Measurements from ENCODE around the gene NIF3L1.
A peak's percentile ranks its signal among the peaks of the same experiment; 100 is the strongest.

Gene NIF3L1

DNA sequence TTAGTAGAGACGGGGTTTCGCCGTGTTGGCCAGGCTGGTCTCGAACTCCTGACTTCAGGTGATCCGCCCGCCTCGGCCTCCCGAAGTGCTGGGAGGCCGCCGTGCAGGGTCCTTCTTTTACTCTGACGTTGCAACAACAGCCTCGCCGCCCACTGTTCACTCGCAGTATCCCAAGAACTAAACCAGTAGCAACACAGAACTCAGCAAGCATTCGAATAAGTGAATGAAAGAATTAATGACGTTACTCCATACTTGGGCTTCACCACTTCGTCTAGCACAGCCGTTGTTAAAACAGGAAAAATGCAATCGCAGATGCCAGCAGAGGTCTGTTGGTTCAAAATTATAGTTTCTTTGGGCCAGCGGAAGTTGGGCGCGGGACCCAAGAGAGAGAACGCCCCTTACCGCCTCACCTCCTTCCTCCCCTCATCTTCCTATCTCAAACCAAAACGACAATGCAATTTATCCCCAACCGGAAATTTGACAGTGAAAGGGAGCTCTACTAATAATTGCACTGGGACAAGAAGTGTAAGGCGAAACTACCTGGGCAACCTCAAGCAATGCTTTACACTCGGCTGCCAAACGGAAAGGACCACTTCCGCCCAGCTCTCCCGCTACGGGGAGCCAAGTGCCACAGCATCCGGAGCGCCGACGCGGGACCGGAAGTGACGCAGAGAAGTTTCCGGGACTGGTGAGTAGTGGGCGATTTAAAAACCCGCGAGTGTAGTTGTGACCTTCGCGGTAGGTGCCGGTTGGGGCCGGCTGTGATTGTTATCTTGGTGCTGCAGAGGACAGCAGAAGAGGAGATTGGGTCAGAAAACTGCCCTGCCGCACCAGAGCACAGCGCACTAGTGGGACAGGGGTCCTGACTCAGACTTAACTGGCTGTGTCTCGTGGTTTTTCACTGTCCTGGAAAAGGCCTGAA is at the start of gene NIF3L1, which contains the start of gene PPIL3:
Gene NIF3L1 (plus strand): TSS at position 668 of the 922 bp plus-strand sequence. CDS start 2,573 bp downstream, outside the sequence.
Gene PPIL3 (minus strand): TSS at position 374 of the 922 bp plus-strand sequence. CDS start 1,462 bp downstream, outside the sequence.
- TF ChIP-seq, protein P1, sequence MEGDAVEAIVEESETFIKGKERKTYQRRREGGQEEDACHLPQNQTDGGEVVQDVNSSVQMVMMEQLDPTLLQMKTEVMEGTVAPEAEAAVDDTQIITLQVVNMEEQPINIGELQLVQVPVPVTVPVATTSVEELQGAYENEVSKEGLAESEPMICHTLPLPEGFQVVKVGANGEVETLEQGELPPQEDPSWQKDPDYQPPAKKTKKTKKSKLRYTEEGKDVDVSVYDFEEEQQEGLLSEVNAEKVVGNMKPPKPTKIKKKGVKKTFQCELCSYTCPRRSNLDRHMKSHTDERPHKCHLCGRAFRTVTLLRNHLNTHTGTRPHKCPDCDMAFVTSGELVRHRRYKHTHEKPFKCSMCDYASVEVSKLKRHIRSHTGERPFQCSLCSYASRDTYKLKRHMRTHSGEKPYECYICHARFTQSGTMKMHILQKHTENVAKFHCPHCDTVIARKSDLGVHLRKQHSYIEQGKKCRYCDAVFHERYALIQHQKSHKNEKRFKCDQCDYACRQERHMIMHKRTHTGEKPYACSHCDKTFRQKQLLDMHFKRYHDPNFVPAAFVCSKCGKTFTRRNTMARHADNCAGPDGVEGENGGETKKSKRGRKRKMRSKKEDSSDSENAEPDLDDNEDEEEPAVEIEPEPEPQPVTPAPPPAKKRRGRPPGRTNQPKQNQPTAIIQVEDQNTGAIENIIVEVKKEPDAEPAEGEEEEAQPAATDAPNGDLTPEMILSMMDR (IDR thresholded peaks at IDR 0.05; ENCODE audit: low read length, missing control alignments), result no peak
- peak; percentile 99 for DNase-seq (ENCODE audit: low read depth)
- H3K4me3 ChIP-seq (replicated peaks; ENCODE audit: low read depth, low read length), result peak within 1 kb of the TSS; percentile 99

DNA sequence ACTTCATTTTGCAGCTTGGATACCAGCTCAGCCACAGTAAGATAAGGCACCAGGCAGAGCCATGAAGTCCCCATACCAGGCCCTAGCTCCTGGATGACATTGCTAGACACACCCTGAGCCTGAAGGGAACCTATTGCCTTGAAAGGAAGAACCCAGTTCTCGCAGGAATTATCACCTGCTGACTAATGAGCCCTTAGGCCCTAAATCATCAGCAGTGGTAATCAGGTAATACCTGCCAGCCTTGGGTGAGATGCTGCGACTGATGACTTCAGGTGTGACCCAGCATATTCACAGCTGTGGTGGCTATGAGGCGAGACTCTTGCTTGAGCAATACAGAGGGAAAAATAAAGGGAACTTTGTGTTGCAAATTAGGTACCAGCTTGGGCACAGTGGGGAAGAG is 49.7 kb upstream of the NIF3L1 start:
- DNase-seq (ENCODE audit: low read depth), result no peak
- no peak overlapping the region for H3K4me3 ChIP-seq (replicated peaks; ENCODE audit: low read depth, low read length)
- TF ChIP-seq, protein P1 (IDR thresholded peaks at IDR 0.05; ENCODE audit: low read length, missing control alignments), result no peak

DNA sequence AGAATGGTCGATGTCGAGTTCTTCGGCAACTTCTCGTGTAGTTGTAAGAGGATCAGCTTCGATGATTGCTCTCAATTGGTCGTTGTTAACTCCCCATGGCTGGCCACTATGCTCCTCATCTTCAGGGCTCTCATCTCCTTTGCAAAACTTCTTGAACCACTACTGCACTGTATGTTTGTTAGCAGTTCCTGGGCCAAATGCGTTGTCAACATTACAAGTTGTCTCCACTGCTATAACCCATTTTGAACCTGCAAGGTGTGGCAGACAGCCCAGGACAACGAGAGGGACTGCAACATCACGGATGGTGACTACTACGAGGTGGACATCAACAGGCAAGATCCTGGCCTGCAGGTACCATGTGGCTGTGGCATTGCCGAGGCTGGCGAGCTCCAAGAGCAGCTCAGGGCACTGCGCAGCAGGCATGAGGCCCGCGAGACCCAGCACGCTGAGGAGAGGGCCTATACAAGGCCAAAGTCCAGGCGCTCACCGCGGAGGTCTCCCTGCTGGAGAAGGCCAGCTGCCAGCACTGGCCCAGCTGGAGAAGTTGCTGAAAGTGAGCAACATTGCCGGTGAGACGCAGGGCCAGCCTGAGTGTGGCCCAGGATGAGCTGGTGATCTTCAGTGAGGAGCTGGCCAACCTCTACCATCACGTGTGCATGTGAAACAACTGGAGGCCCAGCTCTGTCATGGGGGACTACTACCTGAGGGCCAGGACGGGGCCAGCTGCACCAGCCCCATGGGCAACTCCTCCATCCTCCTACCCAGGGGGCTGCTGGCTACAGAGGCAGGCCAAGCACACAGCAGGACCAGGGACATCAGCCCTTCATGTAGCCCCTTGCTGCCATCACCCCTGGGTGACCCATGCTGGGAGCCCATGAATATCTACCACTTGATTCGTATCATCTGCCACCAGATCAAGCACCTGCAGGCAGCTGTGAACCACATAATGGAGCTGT is 44.9 kb upstream of the NIF3L1 start:
- TF ChIP-seq, protein P1 (IDR thresholded peaks at IDR 0.05; ENCODE audit: low read length, missing control alignments), result no peak
- H3K4me3 ChIP-seq (replicated peaks; ENCODE audit: low read depth, low read length), result no peak overlapping the region
- no peak for DNase-seq (ENCODE audit: low read depth)

GRCh38 chr2:200845194-200845593 is 44.0 kb upstream of the NIF3L1 start:
- no peak for DNase-seq (ENCODE audit: low read depth)
- TF ChIP-seq, protein P1 (IDR thresholded peaks at IDR 0.05; ENCODE audit: low read length, missing control alignments), result no peak
- no peak overlapping the region for H3K4me3 ChIP-seq (replicated peaks; ENCODE audit: low read depth, low read length)

GRCh38 chr2:200845669-200846325 is 43.4 kb upstream of the NIF3L1 start:
- H3K4me3 ChIP-seq (replicated peaks; ENCODE audit: low read depth, low read length), result no peak overlapping the region
- no peak for DNase-seq (ENCODE audit: low read depth)
- TF ChIP-seq, protein P1 (IDR thresholded peaks at IDR 0.05; ENCODE audit: low read length, missing control alignments), result no peak

DNA sequence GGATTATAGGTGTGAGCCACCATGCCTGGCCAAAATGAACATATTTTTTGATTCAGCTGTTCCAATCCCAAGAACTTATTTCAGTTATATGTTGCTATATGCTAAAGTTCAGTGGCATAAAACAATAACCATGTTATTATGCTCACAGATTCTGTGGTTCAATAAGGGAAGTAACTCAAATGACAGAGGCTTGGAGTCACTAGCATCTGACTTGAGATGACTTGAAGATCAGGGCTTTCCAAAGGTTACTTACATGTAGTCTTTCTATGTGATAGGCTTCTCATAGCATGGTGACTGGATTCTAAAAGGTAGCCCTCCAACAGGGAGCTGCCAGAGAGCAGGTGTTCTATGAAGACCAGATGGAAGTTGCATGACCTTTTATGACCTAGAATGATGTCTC is 41.9 kb upstream of the NIF3L1 start:
- no peak overlapping the region for H3K4me3 ChIP-seq (replicated peaks; ENCODE audit: low read depth, low read length)
- TF ChIP-seq, protein P1 (IDR thresholded peaks at IDR 0.05; ENCODE audit: low read length, missing control alignments), result no peak
- no peak for DNase-seq (ENCODE audit: low read depth)

Measured in fibroblast of pulmonary artery (primary cell).